ENCODE data around the gene RPN2. TPM values are rescaled to one million over a fixed set of nuclear protein-coding genes. Genes with fewer than 3 reads are reported as not detected.

The RPN2 gene
- polyA plus RNA-seq, 4 donors = 32.9 to 208 (median 123) TPM

GRCh38 chr20:37243076-37243936 lies 64.2 kb downstream of the RPN2 start:
- WGBS, 3 donors = 90 to 96% (median 93%) methylated on average over 16 of the region's 16 CpGs
- H3K9me3 ChIP-seq (ENCODE audit: control insufficient read depth in 2 of 2, insufficient read depth in 1 of 2, low read depth in 1 of 2, low read length in 1 of 2) = no peaks in the 10 kb centered on the region
- no peak overlapping the region for H3K27ac ChIP-seq (ENCODE audit: low read depth in 1 of 3, low read length in 2 of 3)
- H3K4me1 ChIP-seq (ENCODE audit: control insufficient read depth in 3 of 3, insufficient read depth in 2 of 3, low read depth in 1 of 3, low read length in 2 of 3) = no peaks in the 10 kb centered on the region
- H3K36me3 ChIP-seq (ENCODE audit: control insufficient read depth in 3 of 3, insufficient read depth in 2 of 3, low read depth in 1 of 3, low read length in 3 of 3) = peaks cover 10 to 53% (median 25%) of the 10 kb centered on the region in 3 donors
- H3K27me3 ChIP-seq (ENCODE audit: control insufficient read depth in 3 of 3, insufficient read depth in 3 of 3, low read length in 3 of 3) = no peaks in the 10 kb centered on the region
- FAIRE-seq (no peak), DNase-seq (no peak)
- H3K4me3 ChIP-seq (ENCODE audit: low read depth in 1 of 3, low read length in 3 of 3) = no peak overlapping the region

- no peaks in the 10 kb centered on the region for H3K9me3 ChIP-seq (ENCODE audit: control insufficient read depth in 2 of 2, insufficient read depth in 1 of 2, low read depth in 1 of 2, low read length in 1 of 2)
- FAIRE-seq (no peak), DNase-seq (no peak)
- H3K4me3 ChIP-seq (ENCODE audit: low read depth in 1 of 3, low read length in 3 of 3) = no peak overlapping the region
- H3K27me3 ChIP-seq (ENCODE audit: control insufficient read depth in 3 of 3, insufficient read depth in 3 of 3, low read length in 3 of 3) = no peaks in the 10 kb centered on the region
- H3K4me1 ChIP-seq (ENCODE audit: control insufficient read depth in 3 of 3, insufficient read depth in 2 of 3, low read depth in 1 of 3, low read length in 2 of 3) = no peaks in the 10 kb centered on the region
- 74 to 88% (median 77%) methylated on average over 8 of the region's 8 CpGs for WGBS, 3 donors
- peaks cover 10 to 47% (median 22%) of the 10 kb centered on the region in 3 donors for H3K36me3 ChIP-seq (ENCODE audit: control insufficient read depth in 3 of 3, insufficient read depth in 2 of 3, low read depth in 1 of 3, low read length in 3 of 3)
- no peak overlapping the region for H3K27ac ChIP-seq (ENCODE audit: low read depth in 1 of 3, low read length in 2 of 3)
Measured at GRCh38 chr20:37243937-37244571, 64.9 kb downstream of the RPN2 start.

GRCh38 chr20:37244572-37244957 lies 65.4 kb downstream of the RPN2 start:
- no peak overlapping the region for H3K27ac ChIP-seq (ENCODE audit: low read depth in 1 of 3, low read length in 2 of 3)
- no peaks in the 10 kb centered on the region for H3K4me1 ChIP-seq (ENCODE audit: control insufficient read depth in 3 of 3, insufficient read depth in 2 of 3, low read depth in 1 of 3, low read length in 2 of 3)
- no peak for DNase-seq
- no peaks in the 10 kb centered on the region for H3K9me3 ChIP-seq (ENCODE audit: control insufficient read depth in 2 of 2, insufficient read depth in 1 of 2, low read depth in 1 of 2, low read length in 1 of 2)
- no peak overlapping the region for H3K4me3 ChIP-seq (ENCODE audit: low read depth in 1 of 3, low read length in 3 of 3)
- WGBS, 3 donors = 84 to 92% (median 85%) methylated on average over 5 of the region's 5 CpGs
- no peak for FAIRE-seq
- no peaks in the 10 kb centered on the region for H3K27me3 ChIP-seq (ENCODE audit: control insufficient read depth in 3 of 3, insufficient read depth in 3 of 3, low read length in 3 of 3)
- H3K36me3 ChIP-seq (ENCODE audit: control insufficient read depth in 3 of 3, insufficient read depth in 2 of 3, low read depth in 1 of 3, low read length in 3 of 3) = peaks cover 9 to 44% (median 21%) of the 10 kb centered on the region in 3 donors

- 84 to 89% (median 89%) methylated on average over 25 of the region's 25 CpGs for WGBS, 3 donors
- Histone ChIP-seq H3K36me3 (ENCODE audit: control insufficient read depth in 3 of 3, insufficient read depth in 2 of 3, low read depth in 1 of 3, low read length in 3 of 3) (peaks cover 4 to 34% (median 17%) of the 10 kb centered on the region in 3 donors), H3K9me3 (ENCODE audit: control insufficient read depth in 2 of 2, insufficient read depth in 1 of 2, low read depth in 1 of 2, low read length in 1 of 2) (no peaks in the 10 kb centered on the region), H3K27ac (ENCODE audit: low read depth in 1 of 3, low read length in 2 of 3) (no peak overlapping the region), H3K4me3 (ENCODE audit: low read depth in 1 of 3, low read length in 3 of 3) (no peak overlapping the region), H3K4me1 (ENCODE audit: control insufficient read depth in 3 of 3, insufficient read depth in 2 of 3, low read depth in 1 of 3, low read length in 2 of 3) (no peaks in the 10 kb centered on the region), H3K27me3 (ENCODE audit: control insufficient read depth in 3 of 3, insufficient read depth in 3 of 3, low read length in 3 of 3) (no peaks in the 10 kb centered on the region)
- FAIRE-seq (no peak), DNase-seq (no peak)
Measured at GRCh38 chr20:37245216-37246150, 66.4 kb downstream of the RPN2 start.

- DNase-seq = no peak
Measured at GRCh38 chr20:37246736-37247135, 67.6 kb downstream of the RPN2 start.

GRCh38 chr20:37247547-37247946 lies 68.4 kb downstream of the RPN2 start:
- no peaks in the 10 kb centered on the region for H3K9me3 ChIP-seq (ENCODE audit: control insufficient read depth in 2 of 2, insufficient read depth in 1 of 2, low read depth in 1 of 2, low read length in 1 of 2)
- FAIRE-seq (no peak), DNase-seq (no peak)
- no peaks in the 10 kb centered on the region for H3K27me3 ChIP-seq (ENCODE audit: control insufficient read depth in 3 of 3, insufficient read depth in 3 of 3, low read length in 3 of 3)
- no peak overlapping the region for H3K27ac ChIP-seq (ENCODE audit: low read depth in 1 of 3, low read length in 2 of 3)
- H3K4me3 ChIP-seq (ENCODE audit: low read depth in 1 of 3, low read length in 3 of 3) = no peak overlapping the region
- no peaks in the 10 kb centered on the region for H3K4me1 ChIP-seq (ENCODE audit: control insufficient read depth in 3 of 3, insufficient read depth in 2 of 3, low read depth in 1 of 3, low read length in 2 of 3)
- H3K36me3 ChIP-seq (ENCODE audit: control insufficient read depth in 3 of 3, insufficient read depth in 2 of 3, low read depth in 1 of 3, low read length in 3 of 3) = peaks cover 0 to 24% (median 6%) of the 10 kb centered on the region in 3 donors
- 79 to 95% (median 93%) methylated on average over 1 of the region's 1 CpG for WGBS, 3 donors

More at GRCh38 chr20:37246736-37247135, 67.6 kb downstream of the RPN2 start:
- no peaks in the 10 kb centered on the region for H3K4me1 ChIP-seq (ENCODE audit: control insufficient read depth in 3 of 3, insufficient read depth in 2 of 3, low read depth in 1 of 3, low read length in 2 of 3)
- WGBS, 3 donors = 94 to 95% (median 95%) methylated on average over 5 of the region's 5 CpGs
- H3K27ac ChIP-seq (ENCODE audit: low read depth in 1 of 3, low read length in 2 of 3) = no peak overlapping the region
- H3K27me3 ChIP-seq (ENCODE audit: control insufficient read depth in 3 of 3, insufficient read depth in 3 of 3, low read length in 3 of 3) = no peaks in the 10 kb centered on the region
- no peaks in the 10 kb centered on the region for H3K9me3 ChIP-seq (ENCODE audit: control insufficient read depth in 2 of 2, insufficient read depth in 1 of 2, low read depth in 1 of 2, low read length in 1 of 2)
- peaks cover under 1 to 29% (median 13%) of the 10 kb centered on the region in 3 donors for H3K36me3 ChIP-seq (ENCODE audit: control insufficient read depth in 3 of 3, insufficient read depth in 2 of 3, low read depth in 1 of 3, low read length in 3 of 3)
- no peak overlapping the region for H3K4me3 ChIP-seq (ENCODE audit: low read depth in 1 of 3, low read length in 3 of 3)
- no peak for FAIRE-seq

- 87 to 97% (median 92%) methylated on average over 2 of the region's 2 CpGs for WGBS, 3 donors
- H3K27ac ChIP-seq (ENCODE audit: low read depth in 1 of 3, low read length in 2 of 3) = no peak overlapping the region
- no peak for DNase-seq
- FAIRE-seq = no peak
- no peaks in the 10 kb centered on the region for H3K27me3 ChIP-seq (ENCODE audit: control insufficient read depth in 3 of 3, insufficient read depth in 3 of 3, low read length in 3 of 3)
- H3K4me3 ChIP-seq (ENCODE audit: low read depth in 1 of 3, low read length in 3 of 3) = no peak overlapping the region
- H3K36me3 ChIP-seq (ENCODE audit: control insufficient read depth in 3 of 3, insufficient read depth in 2 of 3, low read depth in 1 of 3, low read length in 3 of 3) = peaks cover 0 to 11% (median 4%) of the 10 kb centered on the region in 3 donors
- no peaks in the 10 kb centered on the region for H3K4me1 ChIP-seq (ENCODE audit: control insufficient read depth in 3 of 3, insufficient read depth in 2 of 3, low read depth in 1 of 3, low read length in 2 of 3)
- H3K9me3 ChIP-seq (ENCODE audit: control insufficient read depth in 2 of 2, insufficient read depth in 1 of 2, low read depth in 1 of 2, low read length in 1 of 2) = peaks cover 0 to 3% of the 10 kb centered on the region in 2 donors
Measured at GRCh38 chr20:37249304-37249703, 70.2 kb downstream of the RPN2 start.

Data from small intestine (tissue), 7 donors.